Esophagus (tissue), 2 donors: ENCODE measurements around the gene GAL3ST2. TPM values are rescaled to one million over a fixed set of nuclear protein-coding genes. Genes with fewer than 3 reads are reported as not detected.

Experiments
- H3K27ac ChIP-seq, 2 donors: one replicate each; pipeline ENCODE4 v1.5.1; 2013; ENCODE audit warnings: low read depth in 2 of 2, mild to moderate bottlenecking in 2 of 2, inconsistent platforms in 1 of 2, low read length in 1 of 2, moderate library complexity in 1 of 2
- H3K27me3 ChIP-seq, 2 donors: one replicate each; pipeline ENCODE4 v1.6.1; 2013; ENCODE audit warnings: low read length in 2 of 2, control low read depth in 1 of 2, mild to moderate bottlenecking in 1 of 2; ENCODE audit not compliant: insufficient read depth in 2 of 2, control insufficient read depth in 1 of 2
- H3K36me3 ChIP-seq, 2 donors: one replicate each; pipeline ENCODE4 v1.6.1; 2013; ENCODE audit warnings: low read length in 1 of 2; ENCODE audit not compliant: control insufficient read depth in 2 of 2, insufficient read depth in 2 of 2
- H3K4me1 ChIP-seq, 2 donors: one replicate each; pipeline ENCODE4 v1.6.1; 2013; ENCODE audit warnings: low read length in 1 of 2; ENCODE audit not compliant: control insufficient read depth in 2 of 2, insufficient read depth in 2 of 2
- H3K4me3 ChIP-seq, 2 donors: one replicate each; pipeline ENCODE4 v1.5.1; 2013; ENCODE audit warnings: low read length in 2 of 2, mild to moderate bottlenecking in 2 of 2, low read depth in 1 of 2, moderate library complexity in 1 of 2
- H3K9me3 ChIP-seq, 2 donors: one replicate each; pipeline ENCODE4 v1.6.1; 2013; ENCODE audit warnings: mild to moderate bottlenecking in 2 of 2, low read depth in 1 of 2, low read length in 1 of 2, moderate library complexity in 1 of 2; ENCODE audit not compliant: control insufficient read depth in 2 of 2, insufficient read depth in 1 of 2
- WGBS, 2 donors: extraction: QIAGEN DNeasy Blood & Tissue Kit; methylation state at CpG; one replicate each; pipeline ENCODE4 v1.1.7; 2013; 5-methylcytosine and 5-hydroxymethylcytosine counted together
- polyA plus RNA-seq, 2 donors: library from polyadenylated mRNA; stranded (reverse); fragments of 200-250 nt; gene quantifications; one replicate each; pipeline ENCODE4 v1.2.3, GENCODE V29; 2013
- donor health status: healthy with polysubstance abuse.
- donor health status: Bipolar disorder and iron deficiency.

The GAL3ST2 gene
- polyA plus RNA-seq, 2 donors, result 0.02 to 0.10 TPM

DNA sequence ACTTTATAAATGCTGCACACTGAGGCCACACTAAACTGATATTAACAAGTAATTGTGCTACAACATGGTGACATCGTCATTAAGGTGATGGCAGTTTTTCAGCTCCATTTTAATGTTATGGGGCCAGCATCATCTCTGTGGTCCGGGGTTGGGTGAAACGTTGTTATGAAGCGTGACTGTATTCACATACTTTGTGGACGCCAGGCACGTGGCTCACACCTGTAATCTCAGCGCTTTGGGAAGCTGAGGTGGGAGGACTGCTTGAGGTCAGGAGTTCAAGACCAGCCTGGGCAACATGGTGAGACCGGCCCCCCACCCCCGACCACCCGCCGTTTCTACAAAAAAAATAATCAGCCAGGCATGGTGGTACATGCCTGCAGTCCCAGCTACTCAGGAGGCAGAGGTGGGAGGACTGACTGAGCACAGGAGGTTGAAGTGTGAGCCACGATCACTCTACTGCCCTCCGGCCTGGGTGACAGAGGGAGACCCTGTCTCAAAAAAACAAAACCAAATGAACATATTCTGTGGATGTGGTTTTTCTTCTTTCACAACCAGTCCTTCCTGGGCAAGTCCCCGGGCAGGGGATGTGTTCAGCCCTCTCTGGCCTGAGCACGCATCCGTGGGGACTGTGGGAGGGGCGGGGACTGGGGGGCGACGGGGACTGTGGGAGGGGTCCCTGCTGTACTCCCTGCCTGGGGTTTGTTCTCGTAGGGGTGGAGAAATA lies 12.9 kb upstream of the GAL3ST2 start:
- 69 to 70% methylated on average over 20 of the region's 20 CpGs for WGBS, 2 donors
- Histone ChIP-seq H3K9me3 (peaks cover 0 to 3% of the 10 kb centered on the region in 2 donors), H3K4me3 (no peak overlapping the region), H3K4me1 (no peaks in the 10 kb centered on the region), H3K27ac (peak overlapping the region; percentile 35 to 58), H3K27me3 (no peaks in the 10 kb centered on the region), H3K36me3 (peaks cover 0 to 10% of the 10 kb centered on the region in 2 donors)

DNA sequence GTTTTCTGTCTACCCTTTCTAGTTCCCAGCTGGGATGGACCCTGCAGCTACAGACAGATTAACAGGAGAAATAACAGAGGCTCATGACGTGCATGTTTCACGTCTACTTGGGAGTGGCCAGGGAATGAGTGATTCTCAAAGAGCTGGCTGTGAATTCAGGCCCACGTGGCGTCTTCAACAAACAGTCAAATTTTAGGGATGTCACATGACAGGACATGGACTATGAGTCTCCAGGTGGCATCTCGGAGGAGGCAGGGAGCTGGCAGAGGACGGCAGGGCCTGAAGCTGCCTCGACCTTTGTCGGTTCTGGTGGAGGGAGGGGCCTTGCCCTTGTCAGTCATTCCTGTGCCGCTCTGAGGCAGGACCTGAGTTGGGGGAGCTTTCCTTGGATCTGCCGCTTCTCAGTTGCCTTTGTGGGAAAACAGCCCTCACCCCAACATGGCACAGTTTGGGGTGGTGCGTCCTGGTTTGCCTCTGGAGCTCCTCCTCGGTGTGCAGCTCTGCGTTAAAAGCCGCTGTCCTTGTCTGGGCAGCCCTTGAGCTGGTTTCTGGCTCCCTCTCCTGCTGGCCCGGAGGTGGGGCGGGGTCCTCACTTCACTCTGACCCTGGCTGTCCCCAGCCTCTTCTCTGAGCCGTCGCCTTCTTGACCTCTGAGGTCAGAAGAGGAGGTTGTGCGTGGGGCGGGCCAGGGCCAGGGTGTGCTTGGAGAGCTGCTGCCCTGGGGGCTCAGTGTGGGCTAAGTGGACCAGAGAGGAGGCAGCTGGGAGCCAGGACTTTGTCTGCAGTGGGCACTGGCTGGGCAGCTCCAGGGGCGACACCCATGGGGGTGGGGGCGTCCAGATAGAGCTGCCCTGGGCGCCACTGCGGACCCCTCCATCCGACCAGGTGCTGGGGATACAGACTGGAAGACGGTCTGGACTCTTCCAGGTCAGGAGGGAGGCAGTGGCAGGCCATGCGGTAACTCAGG lies 12.1 kb upstream of the GAL3ST2 start:
- H3K4me1 ChIP-seq, result no peaks in the 10 kb centered on the region
- WGBS, 2 donors, result 81 to 89% methylated on average over 27 of the region's 27 CpGs

GRCh38 chr2:241767464-241768250 lies 9.0 kb upstream of the GAL3ST2 start:
- Histone ChIP-seq H3K27me3 (no peaks in the 10 kb centered on the region), H3K9me3 (no peaks in the 10 kb centered on the region), H3K36me3 (peaks cover 0 to 6% of the 10 kb centered on the region in 2 donors), H3K4me1 (no peaks in the 10 kb centered on the region), H3K4me3 (no peak overlapping the region), H3K27ac (no peak overlapping the region)
- 87 to 88% methylated on average over 34 to 37 of the region's 37 CpGs for WGBS, 2 donors

More for the DNA sequence above, 12.1 kb upstream of the GAL3ST2 start:
- H3K27ac ChIP-seq, result no peak overlapping the region
- peaks cover 0 to 3% of the 10 kb centered on the region in 2 donors for H3K9me3 ChIP-seq
- H3K27me3 ChIP-seq, result no peaks in the 10 kb centered on the region
- H3K36me3 ChIP-seq, result peaks cover 0 to 10% of the 10 kb centered on the region in 2 donors
- no peak overlapping the region for H3K4me3 ChIP-seq

GRCh38 chr2:241768251-241768711 lies 8.3 kb upstream of the GAL3ST2 start:
- Histone ChIP-seq H3K9me3 (no peaks in the 10 kb centered on the region), H3K4me1 (no peaks in the 10 kb centered on the region), H3K27me3 (no peaks in the 10 kb centered on the region), H3K4me3 (no peak overlapping the region), H3K36me3 (peaks cover 0 to 3% of the 10 kb centered on the region in 2 donors), H3K27ac (no peak overlapping the region)
- 81 to 82% methylated on average over 29 of the region's 29 CpGs for WGBS, 2 donors

- H3K4me1 ChIP-seq, result no peaks in the 10 kb centered on the region
- H3K4me3 ChIP-seq, result no peak overlapping the region
- H3K27me3 ChIP-seq, result no peaks in the 10 kb centered on the region
- no peaks in the 10 kb centered on the region for H3K9me3 ChIP-seq
- H3K36me3 ChIP-seq, result peaks cover 0 to 2% of the 10 kb centered on the region in 2 donors
- H3K27ac ChIP-seq, result no peak overlapping the region
- WGBS, 2 donors, result 91 to 93% methylated on average over 11 of the region's 11 CpGs
Observed at GRCh38 chr2:241768850-241769249, 7.8 kb upstream of the GAL3ST2 start.

DNA sequence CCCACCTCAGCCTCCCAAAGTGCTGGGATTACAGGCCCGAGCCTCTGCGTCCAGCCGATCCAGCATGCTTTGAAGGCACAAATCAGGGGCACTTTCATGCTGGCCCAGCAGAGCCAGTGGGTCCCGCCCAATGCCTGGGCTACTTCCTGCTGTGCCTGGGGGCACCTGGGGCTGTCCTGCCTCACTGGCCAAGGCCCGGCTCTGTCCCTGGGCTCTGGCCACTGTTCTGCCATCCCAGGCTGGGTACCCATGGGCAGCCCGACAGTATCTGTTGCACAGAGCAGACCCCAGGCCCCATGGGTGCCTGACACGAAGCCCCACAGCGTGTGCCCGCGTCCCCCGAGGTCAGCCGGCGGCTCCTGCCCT lies 6.8 kb upstream of the GAL3ST2 start:
- Histone ChIP-seq H3K27ac (no peak overlapping the region), H3K4me3 (no peak overlapping the region), H3K36me3 (peaks cover 0 to 2% of the 10 kb centered on the region in 2 donors), H3K4me1 (peaks cover 0 to 8% of the 10 kb centered on the region in 2 donors), H3K27me3 (no peaks in the 10 kb centered on the region), H3K9me3 (no peaks in the 10 kb centered on the region)
- WGBS, 2 donors, result 82 to 83% methylated on average over 13 of the region's 13 CpGs

DNA sequence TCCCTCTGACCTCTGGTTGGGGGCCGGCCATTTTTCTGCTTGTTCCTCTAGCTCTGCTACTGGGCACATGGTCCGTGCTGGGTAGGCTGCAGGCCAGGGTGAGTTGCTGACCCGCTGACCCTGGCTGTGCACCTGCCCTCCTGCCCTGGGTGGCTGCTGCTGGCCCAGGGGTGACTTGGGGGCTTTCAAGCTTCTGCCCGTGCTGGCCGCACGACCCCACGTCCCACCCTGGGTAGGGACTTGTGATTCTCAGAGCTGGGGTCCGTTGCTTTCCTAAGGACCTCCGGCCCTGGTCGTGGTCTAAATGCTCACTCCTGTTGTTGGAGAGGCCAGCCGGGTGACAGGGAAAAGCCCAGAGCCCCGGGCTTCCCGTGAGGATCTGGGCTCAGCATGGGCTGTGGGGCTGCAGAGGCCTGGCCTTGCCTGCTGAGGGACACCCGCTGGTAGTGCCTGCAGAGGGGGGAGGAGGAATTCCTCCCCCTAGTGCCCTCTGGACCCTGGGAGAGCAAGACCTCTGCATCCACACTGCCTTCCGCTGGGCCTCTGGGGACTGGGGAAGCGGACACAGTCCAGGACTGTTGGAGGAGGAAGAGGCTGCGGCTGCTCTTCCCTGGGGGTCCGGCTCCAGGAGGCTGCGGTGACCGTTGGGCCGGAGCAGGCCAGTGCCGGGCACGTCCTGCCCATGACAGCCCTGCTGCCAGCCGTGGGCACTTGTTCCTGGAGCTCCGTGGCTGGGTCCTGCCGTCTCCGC lies 6.3 kb upstream of the GAL3ST2 start:
- H3K4me1 ChIP-seq, result peaks cover 2 to 12% of the 10 kb centered on the region in 2 donors
- H3K36me3 ChIP-seq, result peaks cover 0 to 2% of the 10 kb centered on the region in 2 donors
- H3K27me3 ChIP-seq, result no peaks in the 10 kb centered on the region
- H3K9me3 ChIP-seq, result no peaks in the 10 kb centered on the region
- no peak overlapping the region for H3K4me3 ChIP-seq
- 64 to 67% methylated on average over 26 to 27 of the region's 27 CpGs for WGBS, 2 donors
- no peak overlapping the region for H3K27ac ChIP-seq

- H3K36me3 ChIP-seq, result peaks cover 0 to 2% of the 10 kb centered on the region in 2 donors
- no peak overlapping the region for H3K27ac ChIP-seq
- no peaks in the 10 kb centered on the region for H3K27me3 ChIP-seq
- H3K9me3 ChIP-seq, result no peaks in the 10 kb centered on the region
- H3K4me1 ChIP-seq, result peaks cover 3 to 12% of the 10 kb centered on the region in 2 donors
- WGBS, 2 donors, result 89 to 91% methylated on average over 12 of the region's 12 CpGs
- H3K4me3 ChIP-seq, result no peak overlapping the region
Observed at GRCh38 chr2:241770936-241771285, 5.7 kb upstream of the GAL3ST2 start.
